Activated gamma-delta T cell (primary cell): Measurements from ENCODE around the gene DTNB.
"Not testable (repeated sequence)": the region's sequence is repeated elsewhere in the genome, so short reads cannot be mapped to it uniquely, and the experiment has no call there.

Source experiments
- DNase-seq: peaks from one replicate; lab custom pipeline; 2025; lab: John Stamatoyannopoulos, UW

Gene DTNB

DNA sequence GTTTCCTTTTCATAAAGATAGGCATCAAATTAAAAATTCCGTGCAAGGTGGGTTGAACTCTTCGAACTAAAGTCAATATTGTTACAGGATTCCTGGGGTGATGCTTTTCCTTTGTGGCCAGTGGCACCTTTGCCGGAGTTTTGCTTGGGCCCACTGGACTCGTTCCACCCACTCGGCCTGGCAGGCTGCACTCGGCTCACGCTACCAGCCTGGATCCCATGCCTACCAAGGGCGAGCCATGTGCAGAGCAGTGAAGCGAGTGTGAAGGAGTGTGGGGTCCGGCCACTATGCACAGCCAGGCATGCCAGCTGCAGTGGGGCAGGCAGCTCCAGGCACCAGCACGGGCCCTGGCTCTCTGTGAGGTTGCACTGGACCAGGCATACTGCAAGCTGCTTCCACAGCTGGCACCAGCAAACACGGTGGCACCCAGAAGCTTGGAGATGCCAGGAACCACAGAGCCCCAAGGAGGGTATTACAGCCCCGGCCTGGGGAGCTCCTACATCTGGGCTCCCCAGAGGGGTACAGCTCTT is 83.6 kb downstream of the DTNB start:
- DNase-seq = no peak

GRCh38 chr2:25588576-25588975 is 84.8 kb downstream of the DTNB start:
- DNase-seq = no peak

- no peak for DNase-seq
Measured at GRCh38 chr2:25587361-25587760, 86.0 kb downstream of the DTNB start.

DNA sequence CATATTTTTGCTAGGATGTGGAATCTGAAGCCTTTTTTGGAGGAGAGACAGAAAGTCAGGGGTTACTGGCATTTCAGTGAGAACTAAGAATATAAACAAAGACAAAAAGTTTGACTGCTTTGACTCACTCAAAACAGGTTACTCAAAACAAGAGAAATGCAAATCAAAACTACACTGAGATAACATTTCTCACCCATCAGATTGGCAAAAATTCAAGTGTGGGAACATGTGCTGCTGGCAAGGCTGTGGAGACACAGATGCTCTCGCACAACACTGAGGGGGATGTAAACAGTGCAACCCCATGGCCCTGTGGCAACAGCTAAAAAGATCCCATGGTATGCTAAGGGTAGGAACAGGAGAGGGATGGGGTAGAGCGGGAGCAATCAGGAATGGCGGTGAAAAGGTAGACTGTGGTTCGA is 86.6 kb downstream of the DTNB start:
- DNase-seq = no peak

DNA sequence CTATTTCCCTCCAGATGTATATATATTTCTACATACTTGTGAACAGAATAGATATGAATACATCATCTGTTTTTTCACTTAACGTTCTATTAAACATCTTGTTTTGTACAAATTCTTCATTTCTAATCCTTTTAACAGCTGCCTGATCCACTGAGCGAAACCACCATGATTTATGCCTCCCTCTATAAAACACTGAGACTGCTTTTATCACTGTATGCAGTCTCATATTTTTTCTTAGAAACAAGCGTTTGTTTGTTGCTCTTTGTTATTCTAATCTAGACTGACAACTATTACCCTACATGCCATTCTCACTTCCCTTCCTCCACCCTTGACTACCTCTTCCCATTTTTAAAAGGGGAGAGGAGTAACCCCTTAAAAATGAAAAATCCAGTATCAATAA is 88.2 kb downstream of the DTNB start:
- DNase-seq = no peak

GRCh38 chr2:25582077-25582830 is 91.1 kb downstream of the DTNB start:
- DNase-seq = no peak

- no peak for DNase-seq
Measured at GRCh38 chr2:25576596-25576995, 96.8 kb downstream of the DTNB start.

DNA sequence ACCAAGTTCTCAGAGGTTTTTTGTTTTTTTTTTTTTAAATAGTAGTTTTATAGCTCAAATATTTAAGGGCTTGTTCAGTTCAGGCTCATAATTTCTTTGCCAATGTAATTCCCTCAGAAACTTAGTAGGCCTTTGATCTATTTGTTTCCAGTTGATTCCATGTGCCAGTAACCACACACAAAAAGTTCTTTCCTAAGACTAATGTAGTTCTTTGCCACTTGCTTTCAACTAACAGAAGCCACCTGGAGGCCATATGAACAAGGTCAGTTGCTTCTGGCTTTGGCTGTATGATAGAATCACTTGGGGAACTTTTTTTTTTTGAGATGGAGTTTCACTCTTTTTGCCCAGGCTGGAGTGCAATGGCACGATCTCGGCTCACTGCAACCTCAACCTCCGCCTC is 100.7 kb downstream of the DTNB start:
- DNase-seq = no peak

DNA sequence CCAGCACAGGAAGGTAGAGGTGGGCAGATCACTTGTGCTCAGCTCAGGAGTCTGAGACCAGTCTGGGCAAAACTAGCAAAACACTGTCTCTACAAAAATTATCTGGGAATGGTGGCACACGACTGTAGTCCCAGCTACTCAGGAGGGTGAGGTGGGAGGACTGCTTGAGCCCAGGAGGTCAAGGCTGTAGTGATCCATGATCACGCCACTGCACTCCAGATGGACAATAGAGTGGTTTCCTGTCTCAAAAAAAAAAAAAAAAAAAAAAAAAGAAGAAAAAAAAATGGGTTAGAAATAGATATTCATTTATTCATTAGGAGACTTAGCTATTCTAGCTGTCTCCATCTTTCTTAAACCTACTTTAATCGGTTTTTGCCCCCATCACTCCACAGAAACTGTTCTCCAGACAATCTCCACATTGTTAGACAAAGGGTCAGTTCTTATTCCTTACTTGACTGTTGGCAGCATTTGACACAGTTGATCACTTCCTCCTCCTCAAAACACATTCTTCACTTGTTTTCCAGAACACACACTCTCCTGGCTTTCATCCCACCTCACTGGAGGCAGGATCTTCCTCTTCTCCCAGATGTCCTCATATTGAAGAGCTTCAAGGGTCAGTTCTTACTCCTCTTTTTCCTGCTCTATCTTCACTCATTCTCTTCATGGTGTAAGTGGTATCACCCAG is 103.1 kb downstream of the DTNB start:
- no peak for DNase-seq

DNA sequence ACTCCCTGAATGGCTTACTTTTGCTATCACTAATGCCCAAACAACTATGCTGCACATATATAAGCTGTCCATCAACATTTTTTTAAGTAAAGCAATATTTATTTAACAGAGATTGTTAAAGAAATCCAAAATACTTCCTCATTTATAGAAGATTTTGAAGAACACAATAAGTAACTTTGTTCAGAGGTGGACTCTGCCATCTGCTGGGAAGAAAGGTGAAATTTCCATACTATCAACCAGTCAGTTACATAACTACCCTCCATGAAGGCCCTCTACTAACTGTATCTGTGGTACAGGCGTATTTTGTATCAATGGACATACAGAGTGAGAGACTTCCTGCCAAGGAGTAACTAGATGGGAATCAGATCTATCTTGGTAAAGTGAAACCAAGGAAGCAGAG is 106.0 kb downstream of the DTNB start:
- no peak for DNase-seq

- DNase-seq = no peak
Measured at GRCh38 chr2:25566694-25567093, 106.7 kb downstream of the DTNB start.

GRCh38 chr2:25566094-25566493 is 107.3 kb downstream of the DTNB start:
- DNase-seq = no peak

GRCh38 chr2:25561136-25561850 is 112.1 kb downstream of the DTNB start:
- no peak for DNase-seq

- no peak for DNase-seq
Measured at GRCh38 chr2:25559148-25559547, 114.2 kb downstream of the DTNB start.

DNA sequence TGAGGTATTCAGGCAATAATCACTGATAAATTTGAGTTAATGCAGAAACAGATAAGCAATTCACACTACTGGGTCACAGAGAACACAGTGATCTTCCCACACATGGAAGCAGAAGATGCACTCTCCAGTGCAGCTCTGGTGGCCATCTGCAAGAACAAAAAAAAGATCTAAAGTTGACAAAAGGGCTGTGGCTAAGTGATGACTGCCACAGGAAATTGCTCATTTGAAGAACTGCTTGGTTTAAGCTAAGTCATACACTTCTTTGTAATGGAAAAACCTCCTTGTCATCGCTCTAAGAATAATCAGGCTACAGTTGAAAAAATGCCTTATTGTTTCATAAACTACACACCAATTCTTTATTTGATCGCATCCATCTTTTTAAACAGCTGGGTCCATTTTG is 115.1 kb downstream of the DTNB start:
- DNase-seq = no peak

- no peak for DNase-seq
Measured at GRCh38 chr2:25557179-25558036, 116.0 kb downstream of the DTNB start.

DNA sequence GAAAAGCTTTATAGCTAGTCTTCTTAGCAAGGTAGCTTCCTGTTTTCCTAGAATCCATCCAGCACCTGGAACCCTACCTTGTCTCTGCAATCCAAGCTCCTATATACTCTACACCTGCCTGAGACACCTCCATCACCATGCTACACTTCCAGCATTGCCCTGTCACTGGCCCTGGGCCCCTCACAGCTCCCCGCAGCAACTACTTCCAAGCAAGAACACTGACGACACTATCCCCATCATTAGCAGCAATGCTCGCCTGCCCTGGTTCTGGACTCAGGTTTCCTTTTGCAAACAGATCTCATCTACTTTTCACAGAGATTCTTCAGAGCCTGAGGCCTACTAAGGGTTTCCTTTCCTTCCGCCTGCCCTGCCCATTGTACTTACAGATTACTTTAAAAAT is 121.1 kb downstream of the DTNB start:
- DNase-seq = no peak

- no peak for DNase-seq
Measured at GRCh38 chr2:25551316-25551715, 122.1 kb downstream of the DTNB start.

- DNase-seq = not testable (repeated sequence)
Measured at GRCh38 chr2:25549571-25549970, 123.8 kb downstream of the DTNB start.

DNA sequence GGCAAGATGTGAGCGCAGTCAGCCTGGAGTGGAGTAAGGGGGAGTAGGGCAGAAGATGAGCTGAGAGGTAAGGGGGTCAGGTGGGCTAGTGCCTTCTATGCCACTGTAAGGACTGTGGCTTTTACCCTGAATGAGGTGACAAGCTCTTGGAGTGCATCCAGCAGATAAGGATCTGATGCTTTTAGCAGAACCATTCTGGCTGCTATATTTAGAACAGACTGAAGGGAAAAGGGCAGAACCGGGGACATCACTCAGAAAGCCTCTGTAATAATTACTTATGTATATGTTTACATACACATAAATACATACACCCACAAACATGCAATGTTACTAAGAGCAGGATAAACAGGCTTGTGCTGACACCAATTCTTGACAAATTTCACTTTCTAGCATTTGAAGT is 124.8 kb downstream of the DTNB start:
- no peak for DNase-seq

DNA sequence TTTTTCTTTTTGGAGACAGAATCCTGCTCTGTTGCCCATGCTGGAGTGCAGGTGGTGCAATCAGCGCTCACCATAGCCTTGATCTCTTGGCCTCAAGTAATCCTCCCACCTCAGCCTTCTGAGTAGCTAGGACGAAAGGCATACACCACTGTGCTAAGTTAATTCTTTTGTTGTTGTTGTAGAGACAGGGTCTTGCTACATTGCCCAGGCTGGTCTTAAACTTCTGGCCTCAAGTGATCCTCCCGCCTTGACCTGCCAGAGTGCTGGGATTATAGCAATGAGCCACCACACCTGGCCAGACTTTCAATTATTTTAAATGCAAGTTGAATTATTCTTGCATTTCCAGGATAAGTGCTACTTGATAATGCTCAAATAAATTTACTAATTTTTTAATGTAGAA is 126.5 kb downstream of the DTNB start:
- no peak for DNase-seq

DNA sequence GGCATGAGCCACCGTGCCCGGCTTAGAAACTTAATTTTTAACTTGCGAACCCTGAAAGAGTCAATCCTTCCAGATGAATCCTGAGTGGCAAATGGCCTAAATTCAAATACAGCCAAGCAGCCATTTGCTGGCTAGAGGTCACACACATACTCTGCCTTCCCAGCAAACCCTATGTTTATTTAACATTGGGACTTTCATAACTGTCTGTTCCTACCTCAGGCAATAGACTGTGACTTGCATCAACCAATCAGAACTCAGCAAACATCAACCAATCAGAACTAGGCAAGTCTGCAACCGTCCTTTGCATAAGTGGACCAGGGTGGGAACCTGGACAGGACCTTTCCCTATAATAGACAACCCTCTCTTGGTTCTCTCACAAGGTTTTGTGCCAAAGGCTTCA is 127.5 kb downstream of the DTNB start:
- no peak for DNase-seq
